A549 (cell line): ENCODE data around the gene MCU. TPM values are rescaled to one million over a fixed set of nuclear protein-coding genes. Genes with fewer than 3 reads are reported as not detected.

Experiments used
- ATAC-seq, 2 experiments: fragments of 200-7000 bp in 1 of 2; fragments of >200 bp in 1 of 2; cut with Nextera tagmentation in 1 of 2; cut with Tn5 transposase in 1 of 2; 3 replicates each; pipeline versions ENCODE4 v1.8.0 to v1.9.1; 2018 to 2020; ENCODE audit warnings: mild to moderate bottlenecking in 1 of 2, moderate library complexity in 1 of 2
- CTCF ChIA-PET: fragments of 300-600 bp; sonication (Branson Sonifier 250); formaldehyde crosslinking; extraction: SDS; loops from one replicate; lab custom pipeline; 2021; ENCODE audit warnings: antibody characterized with exemption, inconsistent platforms; lab: Yijun Ruan, JAX
- POLR2A ChIA-PET: fragments of 350-600 bp; formaldehyde crosslinking; extraction: SDS; loops from one replicate; lab custom pipeline; 2021; ENCODE audit warnings: antibody characterized with exemption, inconsistent platforms; lab: Yijun Ruan, JAX
- DNase-seq, 2 experiments: peaks; one replicate each; pipeline versions ENCODE4 v3.0.0 to v3.0.0-alpha.2; 2011 to 2016; ENCODE audit warnings: low read depth in 1 of 2, low spot score in 1 of 2
- FAIRE-seq: peaks from 2 replicates; lab custom pipeline; 2011; peaks lifted over from hg19 to GRCh38; lab: Jason Lieb, UNC
- H3K27ac ChIP-seq, 2 experiments: fragments of >200 bp; sonication (Bioruptor Twin); formaldehyde crosslinking; 3 replicates each; pipeline ENCODE4 v1.5.1; 2016 to 2017
- H3K4me1 ChIP-seq: fragments of >200 bp; sonication (Bioruptor Twin); formaldehyde crosslinking; 3 replicates; pipeline ENCODE4 v1.6.1; 2016
- H3K4me2 ChIP-seq: fragments of >200 bp; sonication (Bioruptor Twin); formaldehyde crosslinking; 3 replicates; pipeline ENCODE4 v1.6.1; 2016
- H3K4me3 ChIP-seq: fragments of >200 bp; sonication (Bioruptor Twin); formaldehyde crosslinking; 3 replicates; pipeline ENCODE4 v1.5.1; 2016
- H3K9me3 ChIP-seq: fragments of >200 bp; sonication (Bioruptor Twin); formaldehyde crosslinking; 3 replicates; pipeline ENCODE4 v1.6.1; 2016
- EHMT2 ChIP-seq: fragments of 200-600 bp; sonication (generic); IDR thresholded peaks from 2 replicates; pipeline ENCODE4 v1.6.1; 2016; ENCODE audit warnings: antibody characterized with exemption, low read depth, mild to moderate bottlenecking, moderate library complexity
- GATA3 ChIP-seq: IDR thresholded peaks from 2 replicates; pipeline ENCODE4 v1.6.1; 2012; ENCODE audit warnings: borderline replicate concordance
- HMGXB4 ChIP-seq: fragments of 250-450 bp; sonication (Bioruptor Pico); IDR thresholded peaks from 2 replicates; pipeline ENCODE4 v1.5.0; 2021; ENCODE audit warnings: mild to moderate bottlenecking, moderate library complexity, borderline replicate concordance
- JUNB ChIP-seq: fragments of >200 bp; sonication (Bioruptor Twin); formaldehyde crosslinking; IDR thresholded peaks from 2 replicates; pipeline ENCODE4 v1.6.1; 2016
- MAFK ChIP-seq: fragments of 450-650 bp; IDR thresholded peaks from 2 replicates; pipeline ENCODE4 v1.6.1; 2014; ENCODE audit not compliant: partially characterized antibody
- MAZ ChIP-seq: fragments of 150-350 bp; IDR thresholded peaks from 2 replicates; pipeline ENCODE4 v1.6.1; 2014; ENCODE audit warnings: antibody characterized with exemption, low read depth, low read length, borderline replicate concordance
- NFE2L2 ChIP-seq: fragments of 150-350 bp; conservative IDR thresholded peaks from 2 replicates; pipeline ENCODE4 v1.6.1; 2014; ENCODE audit warnings: low read length
- SMC3 ChIP-seq: fragments of >200 bp; sonication (Bioruptor Twin); formaldehyde crosslinking; IDR thresholded peaks from 3 replicates; pipeline ENCODE4 v1.6.1; 2018; ENCODE audit warnings: inconsistent platforms
- SREBF2 ChIP-seq: fragments of 450-650 bp; IDR thresholded peaks from 2 replicates; pipeline ENCODE4 v1.6.1; 2014; ENCODE audit warnings: mild to moderate bottlenecking, moderate library complexity
- ZSCAN20 ChIP-seq: fragments of 250-450 bp; sonication (Bioruptor Pico); IDR thresholded peaks from 2 replicates; pipeline ENCODE4 v1.8.0; 2022; ENCODE audit warnings: mild to moderate bottlenecking, moderate library complexity
- WGBS: methylation state at CpG from one replicate; pipeline ENCODE4 v1.1.6; 2017; ENCODE audit errors: missing lambda C conversion rate; 5-methylcytosine and 5-hydroxymethylcytosine counted together
- polyA plus RNA-seq, 4 experiments: library from polyadenylated mRNA; depleted of rRNA in 3 of 4; stranded (reverse); fragments of >200 nt; fragmentation: RNase III in 1 of 4; extraction: RNeasy Plus Mini Kit Qiagen cat#74134 plus additional on column Dnase treatment in 1 of 4; gene quantifications; 2 replicates in 3 of 4; 3 replicates in 1 of 4; pipeline ENCODE4 v1.2.3, GENCODE V29; 2011 to 2017
- small RNA-seq, 6 experiments: library from RNA; depleted of rRNA; stranded (forward); fragments of <200 nt; gene quantifications; one replicate each; pipeline ENCODE3, GENCODE V24; 2012

The MCU gene
- polyA plus RNA-seq, 2 of the 4 experiments (the other 2 are of a cell fraction): 44.0 to 221 TPM

- H3K4me3 ChIP-seq: no peak overlapping the region
- no peak for FAIRE-seq
- H3K4me2 ChIP-seq: no peak overlapping the region
- 83% methylated on average over 6 of the region's 6 CpGs for WGBS
- CTCF ChIA-PET: interaction anchor here (0.6 to 0.9 kb wide), 2 partner anchors 126 to 223 kb away, joined by 3 read pairs; no protein-coding TSS in a partner anchor
- no peaks in the 10 kb centered on the region for H3K9me3 ChIP-seq
- TF ChIP-seq MAZ (no peak), HMGXB4 (CRISPR knock-in tag) (no peak), MAFK (no peak), ZSCAN20 (CRISPR knock-in tag) (no peak), GATA3 (no peak), SREBF2 (no peak), NFE2L2 (no peak), JUNB (no peak), EHMT2 (no peak), SMC3 (no peak)
- H3K27ac ChIP-seq: no peak overlapping the region
- POLR2A ChIA-PET: no interaction called here
- no peak for ATAC-seq
- H3K4me1 ChIP-seq: no peaks in the 10 kb centered on the region
- DNase-seq: no peak
Measured at GRCh38 chr10:72935361-72935760, 243.4 kb downstream of the MCU start.

Small RNA genes within 50 kb of the gene (small RNA-seq; reads per million reads assigned to genes)
- gene MIR4676 (0 to 1.0 (median 0) reads per million in 6 experiments), gene RF00019 (0 reads per million in 6 experiments)

Other genes starting within 250 kb of the MCU start
- 58.6 and 61.3 TPM in 2 replicates for gene MICU1, start 66.1 kb upstream of the MCU start, polyA plus RNA-seq (2011; rRNA removed)
- gene MICU1, start 66.1 kb upstream of the MCU start, polyA plus RNA-seq (2017; fragmentation: RNase III; extraction: RNeasy Plus Mini Kit Qiagen cat#74134 plus additional on column Dnase treatment): 44.0 to 54.5 TPM (median 49.7 TPM) in 3 replicates
- 0.06 and 0.07 TPM in 2 replicates for gene OIT3, start 201.6 kb downstream of the MCU start, polyA plus RNA-seq (2011; rRNA removed)
- 0.07 to 0.08 TPM (median 0.08 TPM) in 3 replicates for gene OIT3, start 201.6 kb downstream of the MCU start, polyA plus RNA-seq (2017; fragmentation: RNase III; extraction: RNeasy Plus Mini Kit Qiagen cat#74134 plus additional on column Dnase treatment)